Retinal pigment epithelial cell (primary cell): ENCODE results near the gene LGALS3BP.

Experiments
- DNase-seq: peaks from one replicate; pipeline ENCODE4 v3.0.0-alpha.2; 2010; ENCODE audit warnings: low read depth
- H3K4me3 ChIP-seq: 2 replicates; pipeline ENCODE4 v1.5.1; 2011; ENCODE audit warnings: mild to moderate bottlenecking, low read length, control low read depth, moderate library complexity
- TF ChIP-seq, protein P1 (sequence below): conservative IDR thresholded peaks from 2 replicates; pipeline ENCODE4 v1.5.1; 2011; ENCODE audit warnings: low read depth, low read length, control low read depth, inconsistent platforms

LGALS3BP gene

DNA sequence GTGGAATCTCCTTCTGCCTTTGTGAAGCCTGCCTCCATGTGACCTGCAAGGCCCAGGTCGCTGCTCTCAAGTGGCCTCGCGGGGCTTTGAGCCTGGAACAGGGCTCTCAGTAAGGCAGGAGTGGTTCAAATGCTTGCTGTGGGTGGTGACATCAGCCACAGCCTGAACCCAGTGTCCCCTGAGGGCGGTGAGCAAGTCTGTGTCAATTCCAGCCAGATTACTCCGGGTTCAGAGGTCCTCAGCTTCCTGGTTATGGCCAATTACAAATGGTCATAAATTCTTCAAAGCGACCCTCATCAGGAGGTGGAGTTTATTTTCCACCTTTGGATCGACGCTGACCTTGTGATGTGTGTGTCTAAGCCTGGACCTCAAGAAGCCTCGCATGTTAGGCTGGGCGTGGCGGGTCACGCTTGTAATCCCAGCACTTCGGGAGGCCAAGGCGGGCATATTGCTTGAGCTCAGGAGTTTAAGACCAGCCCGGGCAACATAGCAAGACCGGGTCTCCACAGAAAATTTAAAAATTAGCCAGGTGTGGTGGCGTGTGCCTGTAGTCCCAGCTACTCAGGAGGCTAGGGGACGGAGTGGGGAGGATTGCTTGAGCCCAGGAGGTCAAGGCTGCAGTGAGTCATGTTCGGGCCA, 17.3 kb downstream of the LGALS3BP start:
- no peak for DNase-seq
- no peak overlapping the region for H3K4me3 ChIP-seq
- TF ChIP-seq, protein P1, sequence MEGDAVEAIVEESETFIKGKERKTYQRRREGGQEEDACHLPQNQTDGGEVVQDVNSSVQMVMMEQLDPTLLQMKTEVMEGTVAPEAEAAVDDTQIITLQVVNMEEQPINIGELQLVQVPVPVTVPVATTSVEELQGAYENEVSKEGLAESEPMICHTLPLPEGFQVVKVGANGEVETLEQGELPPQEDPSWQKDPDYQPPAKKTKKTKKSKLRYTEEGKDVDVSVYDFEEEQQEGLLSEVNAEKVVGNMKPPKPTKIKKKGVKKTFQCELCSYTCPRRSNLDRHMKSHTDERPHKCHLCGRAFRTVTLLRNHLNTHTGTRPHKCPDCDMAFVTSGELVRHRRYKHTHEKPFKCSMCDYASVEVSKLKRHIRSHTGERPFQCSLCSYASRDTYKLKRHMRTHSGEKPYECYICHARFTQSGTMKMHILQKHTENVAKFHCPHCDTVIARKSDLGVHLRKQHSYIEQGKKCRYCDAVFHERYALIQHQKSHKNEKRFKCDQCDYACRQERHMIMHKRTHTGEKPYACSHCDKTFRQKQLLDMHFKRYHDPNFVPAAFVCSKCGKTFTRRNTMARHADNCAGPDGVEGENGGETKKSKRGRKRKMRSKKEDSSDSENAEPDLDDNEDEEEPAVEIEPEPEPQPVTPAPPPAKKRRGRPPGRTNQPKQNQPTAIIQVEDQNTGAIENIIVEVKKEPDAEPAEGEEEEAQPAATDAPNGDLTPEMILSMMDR, result no peak

DNA sequence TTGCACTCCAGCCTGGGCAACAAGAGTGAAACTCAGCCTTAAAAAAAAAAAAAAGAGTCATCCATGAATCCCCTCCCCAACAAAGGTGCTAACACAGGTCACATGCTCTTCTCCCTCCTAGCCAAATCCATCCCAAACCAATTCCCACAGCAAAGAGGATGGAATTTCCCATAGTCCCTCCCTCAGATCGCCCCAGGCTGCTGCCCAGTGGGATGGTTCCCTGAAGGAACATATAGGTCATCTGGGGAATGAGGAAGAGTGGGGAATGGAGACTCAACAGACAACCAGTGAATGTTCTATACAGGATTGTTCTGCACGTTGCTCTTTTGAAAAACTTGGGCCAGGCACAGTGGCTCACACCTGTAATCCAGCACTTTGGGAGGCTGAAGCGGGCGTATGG, 18.2 kb downstream of the LGALS3BP start:
- no peak overlapping the region for H3K4me3 ChIP-seq
- TF ChIP-seq, protein P1, result no peak
- no peak for DNase-seq

DNA sequence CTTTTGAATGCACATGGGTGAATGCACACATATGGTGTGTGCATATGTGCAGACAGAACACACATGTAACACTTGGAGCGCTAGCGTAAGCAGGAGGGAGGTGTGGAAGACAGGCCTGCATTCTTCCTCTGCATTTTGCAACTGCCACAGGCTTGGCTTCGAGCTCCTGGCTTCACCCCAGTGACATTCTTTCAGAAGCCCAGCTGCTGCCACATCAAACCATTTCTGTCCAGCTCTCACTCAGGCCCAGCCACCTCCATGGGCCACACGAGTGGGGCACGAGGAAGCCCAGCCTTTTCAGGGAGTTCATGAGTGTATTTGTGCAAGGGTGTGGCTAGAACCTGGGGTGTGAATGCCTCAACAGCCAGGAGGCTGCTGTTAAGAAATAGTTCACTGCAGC, 18.8 kb downstream of the LGALS3BP start:
- no peak for DNase-seq
- TF ChIP-seq, protein P1, result no peak
- H3K4me3 ChIP-seq, result no peak overlapping the region

DNA sequence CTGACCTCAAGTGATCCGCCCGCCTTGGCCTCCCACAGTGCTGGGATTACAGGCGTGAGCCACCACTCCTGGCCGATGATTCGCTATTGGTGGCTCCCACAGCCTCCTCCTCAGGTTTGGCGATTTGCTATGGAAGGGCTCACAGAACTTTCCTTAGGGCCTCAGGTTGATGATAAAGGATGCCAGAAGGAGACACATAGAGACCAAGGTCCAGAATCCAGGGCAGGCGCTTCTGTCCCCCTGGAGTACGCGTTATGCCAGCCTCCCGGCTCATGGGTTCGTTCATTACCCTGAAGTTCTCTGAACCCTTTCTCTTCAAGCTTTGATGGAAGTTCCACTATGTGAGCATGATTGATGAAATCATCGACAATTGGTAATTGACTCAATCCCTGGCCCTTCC, 19.9 kb downstream of the LGALS3BP start:
- TF ChIP-seq, protein P1, result no peak
- H3K4me3 ChIP-seq, result no peak overlapping the region
- DNase-seq, result no peak

DNA sequence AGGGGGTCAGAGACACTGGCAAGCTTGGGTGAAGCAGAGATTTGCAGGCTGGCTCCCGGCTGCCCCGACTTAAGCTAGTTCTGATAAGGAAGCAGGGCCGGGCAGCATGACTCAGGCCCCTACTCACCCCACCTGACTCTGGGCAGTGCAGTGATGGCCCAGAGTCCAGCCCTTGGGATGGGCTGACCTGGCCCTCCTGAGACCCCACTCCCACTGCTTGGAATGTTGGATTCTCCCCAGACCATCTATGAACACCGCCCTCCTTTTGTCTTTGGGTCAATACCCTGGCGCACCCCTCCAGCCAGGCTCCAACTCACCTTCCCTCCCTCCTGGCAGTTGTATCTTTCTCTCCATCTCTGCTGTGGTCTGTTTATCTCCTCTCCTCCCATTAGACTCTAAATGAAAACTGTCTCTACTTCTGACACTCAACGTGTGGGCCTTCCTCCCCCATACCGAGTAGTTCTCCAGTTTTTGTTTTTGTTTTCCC, 21.0 kb downstream of the LGALS3BP start:
- H3K4me3 ChIP-seq, result no peak overlapping the region
- TF ChIP-seq, protein P1, result no peak
- DNase-seq, result peak; percentile 49

DNA sequence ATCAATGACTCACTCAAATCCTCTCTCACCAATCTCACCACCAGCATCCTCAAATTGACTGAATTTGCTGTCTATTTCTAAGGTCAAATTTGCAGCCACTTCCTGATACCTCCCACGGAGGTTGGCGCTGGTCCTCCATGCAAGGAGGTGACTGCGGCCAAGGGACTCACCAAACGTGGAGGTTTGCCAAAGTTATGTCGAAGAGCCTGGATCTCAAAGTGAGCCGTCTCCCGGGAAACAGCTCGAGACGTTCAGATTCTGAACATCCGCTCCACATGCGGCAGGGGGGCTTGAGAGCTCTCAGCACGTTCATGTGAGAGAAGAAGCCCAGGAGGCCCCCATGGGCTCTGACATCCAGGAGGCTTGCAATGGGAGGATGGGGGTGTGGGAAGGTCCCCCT, 22.6 kb downstream of the LGALS3BP start:
- no peak for DNase-seq
- H3K4me3 ChIP-seq, result no peak overlapping the region
- TF ChIP-seq, protein P1, result no peak

DNA sequence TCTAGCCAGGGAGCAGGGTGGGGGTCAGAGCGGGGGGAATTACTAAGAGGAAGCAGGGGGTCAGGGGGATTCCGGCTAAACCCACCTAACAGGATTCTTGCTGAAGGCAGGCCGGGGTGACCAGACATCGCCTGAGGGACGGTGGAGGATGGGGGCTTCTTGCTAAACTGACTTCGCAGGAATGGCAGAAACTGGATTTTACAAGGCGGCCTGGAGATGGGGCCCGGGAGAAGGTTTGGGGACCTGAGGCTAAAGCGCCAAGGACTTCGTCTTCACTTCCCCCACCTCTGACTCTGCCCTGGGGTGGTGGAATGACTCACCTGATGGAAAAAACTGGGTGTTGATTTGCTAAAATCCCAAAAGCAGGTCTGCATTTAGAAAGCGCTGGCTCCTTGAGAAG, 23.5 kb downstream of the LGALS3BP start:
- H3K4me3 ChIP-seq, result no peak overlapping the region
- DNase-seq, result no peak
- TF ChIP-seq, protein P1, result no peak
